ENCODE results near the gene TBCA.

Gene TBCA

DNA sequence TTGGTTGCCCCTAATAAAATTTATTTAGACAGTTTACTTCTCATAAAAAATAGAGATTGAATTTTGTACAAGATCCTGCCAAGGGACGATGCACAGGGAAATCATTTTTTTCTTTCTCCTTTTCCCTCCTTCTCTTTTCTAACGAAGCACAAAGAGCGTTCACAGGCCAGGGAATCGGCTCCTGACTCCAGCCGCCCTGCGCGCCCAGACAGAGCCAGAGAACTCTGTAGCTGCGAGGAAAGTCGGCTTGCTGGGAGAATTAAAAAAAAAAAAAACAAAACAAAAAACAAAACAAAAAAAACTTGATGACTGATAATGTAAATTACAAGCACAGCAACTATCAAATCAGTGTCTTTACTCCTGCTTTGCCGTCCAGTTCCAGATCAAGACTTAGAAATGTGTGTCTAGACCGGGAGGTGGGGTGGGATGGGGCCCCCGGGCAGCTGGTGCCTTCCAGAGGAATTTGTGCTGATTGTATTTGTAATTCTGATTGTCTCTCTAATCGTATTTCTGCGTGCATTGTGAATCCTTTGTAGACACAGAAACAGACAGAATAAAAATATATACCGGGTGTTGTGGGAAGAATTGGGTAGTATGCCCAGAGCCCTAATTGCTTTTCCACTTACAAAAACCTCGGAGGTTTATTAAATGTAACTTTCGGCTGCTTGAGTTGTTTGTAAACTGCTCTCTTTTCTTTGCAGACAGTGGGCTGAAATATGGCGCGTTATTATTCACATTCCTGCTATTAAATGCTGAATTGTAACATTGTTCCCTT, 134.0 kb downstream of the TBCA start:
- DNase-seq = no peak

DNA sequence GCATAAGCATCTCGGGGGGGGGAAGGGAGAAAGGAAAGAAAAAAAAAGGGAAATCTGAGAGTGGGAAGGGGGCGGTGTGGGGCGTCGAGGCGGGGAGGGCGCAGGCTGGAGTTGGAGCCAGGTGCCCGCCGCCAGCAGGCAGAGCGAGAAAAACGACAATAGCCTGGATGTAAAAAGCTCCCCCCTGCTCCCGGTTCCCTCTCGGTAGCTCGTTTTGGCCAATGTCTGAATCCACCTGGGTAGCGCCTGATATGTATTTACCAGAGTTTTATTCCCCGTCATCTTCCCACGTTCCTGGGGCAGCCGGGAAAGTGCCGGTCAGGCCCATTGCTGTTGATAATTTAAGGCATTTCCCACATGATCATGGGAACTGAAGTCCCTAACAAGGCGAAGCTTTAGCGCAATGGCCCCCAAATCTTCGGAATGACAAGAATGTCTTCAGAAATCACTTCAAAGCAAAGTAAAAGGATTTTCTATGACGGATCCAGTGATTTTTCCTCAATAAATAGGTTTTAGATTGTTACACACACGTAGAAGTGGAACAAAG, 134.7 kb downstream of the TBCA start:
- DNase-seq = no peak

Measured in activated CD4-positive, CD25-positive, alpha-beta regulatory T cell (primary cell).